ENCODE results near the gene ANKK1.

Gene ANKK1

DNA sequence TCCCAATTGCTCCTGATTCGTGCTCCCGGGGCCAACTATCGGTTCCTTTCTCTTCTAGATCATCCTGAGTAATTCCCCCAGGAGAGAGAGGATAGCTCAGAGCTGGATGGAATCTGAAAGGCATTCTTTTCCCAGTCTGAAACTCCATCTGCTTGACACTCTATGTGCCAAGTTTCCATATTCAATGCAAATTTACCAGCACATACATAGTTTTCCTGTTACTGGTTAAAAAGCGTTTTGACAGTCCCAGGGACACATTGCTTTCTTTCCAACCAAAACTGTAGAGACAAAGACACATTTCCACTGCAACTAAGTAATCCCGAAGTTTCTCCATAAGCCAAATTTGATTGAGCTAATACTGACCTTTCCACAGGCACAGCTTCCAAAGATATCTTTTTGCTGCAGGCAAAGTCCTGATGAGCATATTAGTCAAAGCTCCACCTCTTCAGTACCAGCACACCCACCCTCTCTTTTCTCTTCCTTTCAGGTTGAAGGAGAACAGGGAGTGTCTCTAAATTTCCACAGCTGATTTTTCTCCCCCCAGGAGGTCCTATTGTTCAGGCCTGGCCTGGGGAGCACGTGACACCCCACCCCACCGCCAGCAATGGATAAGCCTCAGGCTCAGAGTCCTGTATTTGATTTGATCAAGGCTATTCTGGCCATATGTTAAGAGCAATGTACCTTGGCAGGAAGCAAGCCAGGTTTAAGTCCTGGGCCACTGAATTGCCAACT is 9.7 kb upstream of the ANKK1 start:
- DNase-seq = no peak

DNA sequence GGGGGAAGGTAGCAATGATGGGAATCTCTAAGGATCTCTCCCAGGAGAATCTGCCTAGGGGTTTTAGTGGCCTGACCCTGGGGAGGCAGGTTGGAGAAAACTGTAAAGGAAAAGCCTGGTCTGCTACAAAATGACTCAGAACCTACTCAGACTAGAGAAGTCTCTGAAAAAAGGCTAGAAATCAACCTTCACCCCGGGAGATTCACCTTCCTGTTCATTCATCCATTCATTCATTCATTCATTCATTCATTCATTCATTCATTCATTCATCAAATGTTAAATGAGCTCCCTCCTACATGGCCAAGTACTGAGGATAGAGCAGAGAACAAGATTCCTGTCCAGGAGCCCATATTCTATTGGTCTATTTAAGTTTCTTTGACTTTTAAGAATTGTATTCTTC is 8.9 kb upstream of the ANKK1 start:
- no peak for DNase-seq

DNA sequence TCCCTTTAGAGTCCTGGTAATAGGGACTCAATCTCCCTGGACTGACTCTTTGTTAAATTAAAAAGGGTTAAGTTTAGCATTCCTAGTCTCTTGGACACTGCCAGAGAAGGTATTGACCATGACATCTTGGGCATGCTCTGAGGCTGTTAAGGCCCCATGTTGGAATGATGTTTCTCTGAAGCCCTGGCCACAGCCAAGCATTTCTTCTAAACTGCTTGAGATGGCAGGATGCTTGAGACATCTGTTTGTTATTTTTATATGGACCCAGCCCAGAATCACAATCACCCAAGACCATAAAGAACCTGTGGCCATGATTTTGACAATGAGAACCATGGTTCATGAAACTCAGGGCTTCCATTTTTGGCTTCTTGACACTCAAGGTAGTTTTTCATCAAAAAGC is 5.5 kb upstream of the ANKK1 start:
- no peak for DNase-seq

DNA sequence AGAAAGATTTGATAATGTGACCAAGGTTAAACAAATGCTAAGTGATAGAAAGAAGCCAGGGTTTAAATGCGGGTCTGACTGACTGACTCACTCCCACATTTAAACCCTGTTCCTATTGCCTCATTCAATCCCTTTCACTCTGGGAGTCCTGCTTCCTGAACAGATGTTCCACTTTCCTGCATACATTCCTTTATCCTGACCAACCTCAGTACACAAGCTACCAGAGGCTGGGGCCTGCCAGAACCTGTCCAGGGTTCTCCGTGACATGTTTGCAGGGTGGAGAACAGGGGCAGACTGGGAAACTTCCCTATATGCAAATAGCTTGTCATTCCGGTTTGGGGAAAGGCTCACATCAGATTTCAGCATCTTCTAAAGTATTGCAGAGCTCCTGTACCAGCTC is 3.0 kb upstream of the ANKK1 start:
- no peak for DNase-seq

DNA sequence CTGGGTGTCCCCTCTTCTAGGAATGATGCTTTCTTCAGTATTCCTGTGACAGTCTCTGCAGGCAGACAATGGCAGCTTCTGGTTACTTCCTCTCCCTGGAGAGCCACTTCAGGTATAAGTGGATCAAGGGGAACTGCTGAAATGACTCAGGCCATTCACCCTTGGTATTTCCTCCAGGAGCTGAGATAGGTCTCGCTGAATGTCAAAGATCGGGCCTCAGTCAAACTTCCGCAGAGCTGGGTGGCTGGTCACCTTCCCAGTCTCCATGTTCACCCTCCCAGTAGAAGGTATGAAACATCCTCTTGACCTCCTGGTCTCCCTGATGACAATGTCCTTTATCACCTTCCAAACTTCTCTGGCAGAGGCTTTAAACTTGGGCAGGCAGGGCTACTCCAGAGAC is 1.8 kb upstream of the ANKK1 start:
- no peak for DNase-seq

DNA sequence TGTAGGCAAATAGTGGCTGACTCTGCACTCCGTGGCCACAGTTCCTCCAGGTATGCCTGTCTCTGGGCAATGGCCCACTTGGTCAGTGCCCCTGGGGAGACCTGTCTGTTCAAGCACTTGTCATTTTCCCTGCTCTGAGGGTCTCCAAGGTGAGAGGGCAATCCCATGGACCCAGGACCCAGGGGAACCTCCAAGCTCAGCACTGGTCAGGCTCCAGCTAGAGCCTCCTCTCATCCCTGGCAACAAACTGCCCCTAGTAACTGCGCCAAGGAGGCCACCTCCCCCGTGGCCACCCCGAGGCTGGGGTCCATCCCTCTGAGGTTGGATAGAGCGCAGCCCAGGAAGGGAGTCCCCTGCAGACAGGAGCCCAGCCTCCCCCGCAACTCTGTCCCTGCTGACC is 713 bp upstream of the ANKK1 start:
- no peak for DNase-seq

DNA sequence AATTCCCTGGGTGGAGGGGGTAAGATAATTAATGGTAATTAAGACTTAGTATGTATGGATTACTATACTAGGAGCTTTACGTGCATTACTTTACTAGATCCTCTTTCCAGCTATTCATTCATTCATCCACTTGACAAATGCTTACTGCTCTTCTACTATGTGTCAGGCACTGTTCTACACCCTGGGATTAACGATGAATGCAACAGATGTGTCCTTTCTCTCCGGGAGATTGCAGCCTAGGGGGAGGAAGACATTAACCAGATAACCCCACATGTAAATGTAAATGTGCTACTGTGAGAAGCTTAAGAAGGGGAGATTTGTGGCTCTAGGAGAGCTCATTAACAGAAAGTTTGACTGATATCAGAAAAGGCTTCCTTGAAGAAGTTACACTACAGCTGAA is 1.7 kb downstream of the ANKK1 start:
- no peak for DNase-seq

DNA sequence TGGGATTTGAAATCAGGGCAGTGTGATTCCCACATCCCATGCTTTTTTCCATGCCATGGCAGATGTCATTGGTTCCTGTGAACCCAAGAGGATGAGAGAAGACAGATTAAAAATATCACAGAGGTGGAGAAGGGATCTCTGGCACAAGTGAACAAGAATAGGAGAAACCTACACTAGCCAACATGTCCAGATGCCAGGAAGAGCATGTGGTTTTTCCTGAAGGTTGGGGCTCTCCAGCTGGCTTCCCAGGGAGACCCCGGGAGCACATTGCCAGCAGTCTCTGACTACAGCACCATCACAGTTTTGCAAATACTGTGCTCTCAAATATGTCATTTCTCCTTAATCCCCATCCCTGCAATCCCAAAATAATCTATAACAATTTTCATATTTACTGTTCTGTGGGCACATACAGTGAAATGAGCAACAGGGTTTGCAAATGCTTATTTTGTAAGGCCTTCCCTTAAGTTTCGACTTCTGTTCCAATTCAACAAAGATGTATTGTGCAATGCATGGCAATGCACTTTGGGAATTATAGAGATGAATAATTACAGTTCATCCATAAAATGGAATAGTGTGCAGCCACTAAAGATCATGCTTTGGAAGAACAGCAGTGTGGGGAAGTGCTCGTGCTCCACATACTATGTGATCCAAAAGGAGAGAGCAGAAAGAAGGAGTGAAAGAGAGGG is 4.8 kb downstream of the ANKK1 start:
- DNase-seq = no peak

DNA sequence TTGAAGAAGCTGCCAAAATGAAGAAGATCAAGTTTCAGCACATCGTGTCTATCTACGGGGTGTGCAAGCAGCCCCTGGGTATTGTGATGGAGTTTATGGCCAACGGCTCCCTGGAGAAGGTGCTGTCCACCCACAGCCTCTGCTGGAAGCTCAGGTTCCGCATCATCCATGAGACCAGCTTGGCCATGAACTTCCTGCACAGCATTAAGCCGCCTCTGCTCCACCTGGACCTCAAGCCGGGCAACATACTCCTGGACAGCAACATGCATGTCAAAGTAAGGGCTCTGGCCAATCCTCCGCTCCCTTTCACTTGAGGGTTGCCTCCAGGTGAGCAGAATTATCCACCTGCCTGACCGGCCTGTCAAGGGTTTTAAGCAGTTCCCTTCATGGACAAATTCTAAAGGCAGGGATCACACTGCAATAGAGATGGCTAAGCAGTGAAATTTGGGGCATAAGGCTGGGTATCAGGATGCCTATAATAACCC is 6.0 kb downstream of the ANKK1 start:
- no peak for DNase-seq

DNA sequence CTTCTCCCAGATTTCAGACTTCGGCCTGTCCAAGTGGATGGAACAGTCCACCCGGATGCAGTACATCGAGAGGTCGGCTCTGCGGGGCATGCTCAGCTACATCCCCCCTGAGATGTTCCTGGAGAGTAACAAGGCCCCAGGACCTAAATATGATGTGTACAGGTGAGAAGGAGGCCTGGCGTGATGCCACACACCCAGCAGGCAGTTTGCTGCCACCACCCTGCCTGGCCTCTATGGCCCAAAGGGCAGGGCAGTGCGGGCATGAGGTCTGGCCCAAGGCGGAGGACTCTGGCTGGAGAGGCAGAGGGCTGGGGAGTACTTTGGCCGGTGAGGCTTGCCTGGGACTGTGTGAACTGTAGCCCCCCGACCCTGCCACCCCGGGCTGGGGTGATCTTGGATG is 7.3 kb downstream of the ANKK1 start:
- no peak for DNase-seq

DNA sequence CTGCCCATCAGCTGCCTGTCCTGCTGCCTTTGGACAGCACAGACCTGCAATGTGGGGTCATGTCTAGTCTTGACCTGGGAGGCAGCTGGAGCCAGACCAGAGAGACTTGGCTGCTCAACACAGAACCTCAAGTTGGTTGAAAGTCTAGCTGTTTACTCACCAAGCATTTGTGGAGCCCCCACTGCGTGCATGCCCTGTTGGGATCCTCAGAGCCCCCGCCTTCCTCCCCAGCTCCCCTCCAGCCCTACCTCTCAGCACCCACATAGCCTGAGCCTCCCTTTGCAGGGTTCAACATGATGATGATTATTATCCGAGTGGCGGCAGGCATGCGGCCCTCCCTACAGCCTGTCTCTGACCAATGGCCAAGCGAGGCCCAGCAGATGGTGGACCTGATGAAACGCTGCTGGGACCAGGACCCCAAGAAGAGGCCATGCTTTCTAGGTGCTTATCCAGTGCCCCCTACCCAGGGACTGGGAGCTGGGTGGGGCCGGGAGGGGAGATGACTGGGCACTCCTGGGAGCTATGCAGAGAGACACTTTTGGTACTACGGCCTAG is 8.3 kb downstream of the ANKK1 start:
- no peak for DNase-seq

DNA sequence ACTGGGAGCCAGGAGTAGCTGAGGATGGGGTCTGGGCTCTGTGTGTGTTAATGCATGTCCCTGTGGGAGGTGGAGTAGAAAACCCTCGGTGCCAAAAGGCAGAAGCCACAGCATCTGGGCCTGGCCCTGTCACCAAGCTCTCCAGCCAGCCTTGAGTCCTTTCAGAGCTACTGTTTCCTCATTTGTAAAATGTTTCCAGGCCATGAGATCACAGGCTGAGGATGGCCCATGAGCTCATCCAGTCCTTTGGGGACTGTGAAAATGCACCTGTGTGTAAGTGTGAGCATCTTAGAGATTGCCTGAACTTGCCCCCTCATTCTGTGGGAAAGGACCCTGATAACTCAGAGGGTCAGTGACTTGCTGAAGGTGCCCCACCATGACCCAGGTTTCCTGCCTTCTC is 9.1 kb downstream of the ANKK1 start:
- DNase-seq = no peak

DNA sequence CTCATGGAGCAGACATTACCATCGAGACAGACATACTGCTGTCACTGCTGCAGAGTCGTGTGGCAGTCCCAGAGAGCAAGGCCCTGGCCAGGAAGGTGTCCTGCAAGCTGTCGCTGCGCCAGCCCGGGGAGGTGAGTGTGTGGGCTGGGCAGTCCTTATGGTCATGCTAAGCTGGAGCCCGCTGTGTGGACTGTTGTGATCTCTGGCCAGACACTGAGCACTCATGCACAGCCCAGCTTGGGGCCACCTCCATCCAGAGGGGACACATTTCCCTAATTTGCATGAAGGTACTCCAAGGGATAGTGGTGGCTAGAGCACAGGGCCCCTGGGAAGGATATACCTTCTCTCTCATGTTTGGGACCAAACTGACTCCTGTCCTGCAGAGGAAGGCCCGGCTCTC is 9.6 kb downstream of the ANKK1 start:
- DNase-seq = no peak

DNA sequence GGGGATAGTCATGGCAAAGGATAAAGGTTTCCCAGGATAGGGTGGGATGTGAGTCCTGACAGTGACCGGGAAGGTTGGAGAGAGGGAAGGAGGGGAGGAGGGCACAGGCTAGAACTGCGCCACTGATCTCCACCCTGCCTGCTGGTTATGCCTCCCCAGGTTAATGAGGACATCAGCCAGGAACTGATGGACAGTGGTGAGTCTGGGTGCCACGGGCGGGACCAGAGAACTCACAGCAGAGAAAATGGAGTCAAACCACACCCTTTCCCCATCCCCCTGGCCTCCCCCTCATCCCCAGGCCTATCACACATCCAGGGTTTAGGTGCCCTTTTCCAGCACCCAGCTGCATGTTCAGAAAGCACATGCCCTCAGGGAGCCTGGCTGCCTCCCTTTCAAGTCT is 10.2 kb downstream of the ANKK1 start:
- no peak for DNase-seq

DNA sequence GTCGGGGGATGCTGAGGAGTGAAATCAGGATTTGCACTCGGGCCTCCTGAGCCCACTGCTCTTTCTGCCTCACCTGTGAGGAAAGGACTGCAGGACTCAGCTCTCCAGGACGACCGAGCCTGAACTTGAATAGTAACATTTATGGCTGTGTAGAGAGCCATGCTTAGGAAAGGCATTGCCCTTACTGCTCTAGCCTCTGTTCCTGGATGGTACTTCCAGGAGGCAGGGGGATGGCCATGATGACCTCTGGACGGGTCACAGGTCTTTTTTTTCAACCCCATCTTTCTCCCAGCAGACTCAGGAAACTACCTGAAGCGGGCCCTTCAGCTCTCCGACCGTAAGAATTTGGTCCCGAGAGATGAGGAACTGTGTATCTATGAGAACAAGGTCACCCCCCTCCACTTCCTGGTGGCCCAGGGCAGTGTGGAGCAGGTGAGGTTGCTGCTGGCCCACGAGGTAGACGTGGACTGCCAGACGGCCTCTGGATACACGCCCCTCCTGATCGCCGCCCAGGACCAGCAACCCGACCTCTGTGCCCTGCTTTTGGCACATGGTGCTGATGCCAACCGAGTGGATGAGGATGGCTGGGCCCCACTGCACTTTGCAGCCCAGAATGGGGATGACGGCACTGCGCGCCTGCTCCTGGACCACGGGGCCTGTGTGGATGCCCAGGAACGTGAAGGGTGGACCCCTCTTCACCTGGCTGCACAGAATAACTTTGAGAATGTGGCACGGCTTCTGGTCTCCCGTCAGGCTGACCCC is 11.3 kb downstream of the ANKK1 start:
- DNase-seq = no peak

DNA sequence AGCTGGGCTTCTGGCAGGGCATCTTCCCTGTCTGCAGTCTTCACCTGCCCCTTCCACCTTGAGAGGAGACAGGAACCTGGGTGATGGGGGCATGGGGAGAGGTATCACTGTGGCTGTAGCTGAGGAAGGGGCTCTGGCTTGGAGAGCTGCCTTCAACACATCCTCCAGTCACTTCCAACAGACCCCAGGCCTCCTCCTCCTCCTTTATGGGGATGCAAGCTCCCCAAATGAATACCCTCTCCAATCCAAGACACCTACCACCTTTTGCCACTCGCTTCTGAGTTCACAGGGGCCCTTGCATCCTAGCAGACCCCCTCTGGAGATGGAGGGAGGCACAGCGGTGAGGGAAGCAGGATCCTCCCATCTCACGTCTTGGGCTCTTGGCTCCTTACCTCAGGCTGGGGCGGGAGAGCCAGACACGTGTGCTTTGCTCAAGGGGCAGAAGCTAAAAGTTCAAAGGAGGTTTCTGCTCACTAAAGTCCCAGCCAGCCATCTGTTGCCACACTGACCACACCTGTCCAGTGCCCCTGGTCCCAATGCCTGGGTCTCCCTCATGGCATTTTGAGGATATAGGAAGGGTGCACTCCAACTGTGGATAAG is 13.2 kb downstream of the ANKK1 start:
- DNase-seq = no peak

DNA sequence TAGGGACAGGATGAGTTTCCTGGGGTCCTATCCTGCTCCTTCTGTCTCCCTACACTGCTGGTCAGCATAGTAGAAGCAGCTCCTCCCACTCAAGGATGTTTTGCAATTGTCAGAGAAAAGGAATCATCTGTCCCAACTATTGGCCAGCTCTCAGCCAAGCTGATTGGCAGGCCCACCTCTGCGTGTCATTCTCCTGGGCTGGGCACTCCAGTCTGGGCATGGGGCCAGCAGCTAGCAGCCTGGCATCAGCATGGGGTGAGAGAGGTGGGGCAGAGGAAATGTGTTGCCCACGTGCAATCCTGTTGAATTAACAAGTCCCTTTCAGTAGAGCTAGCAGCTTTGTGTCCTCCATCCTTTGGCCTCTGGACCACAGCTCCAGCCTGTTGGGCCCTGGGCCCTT is 14.1 kb downstream of the ANKK1 start:
- no peak for DNase-seq

DNA sequence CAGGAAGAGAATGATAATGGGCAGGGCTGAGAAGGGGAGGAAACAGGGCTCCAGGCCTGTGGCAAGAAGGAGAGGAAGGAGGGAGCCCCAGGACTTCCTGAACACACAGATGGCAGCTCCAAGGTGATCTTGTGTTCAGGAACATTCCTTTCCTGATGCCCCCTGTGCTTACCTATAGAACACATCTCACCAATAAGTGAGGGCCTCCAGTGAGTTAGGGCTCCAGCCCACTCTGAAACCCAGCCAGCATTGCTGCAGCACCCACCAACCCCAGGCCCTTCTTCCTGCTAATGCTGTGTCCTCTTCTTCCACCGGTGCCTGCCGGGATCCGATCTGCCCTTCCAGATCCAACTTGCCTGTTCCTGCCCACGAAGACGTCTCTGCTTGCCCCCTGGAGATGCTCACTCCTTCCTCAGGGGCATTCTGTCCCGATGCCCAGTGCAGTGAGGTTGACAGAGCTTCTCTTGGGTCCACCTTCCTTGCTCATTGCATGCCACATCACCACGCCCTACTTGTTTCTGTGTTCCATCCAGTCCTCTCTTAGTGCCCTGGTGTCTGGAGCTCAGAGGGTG is 17.4 kb downstream of the ANKK1 start:
- DNase-seq = no peak

DNA sequence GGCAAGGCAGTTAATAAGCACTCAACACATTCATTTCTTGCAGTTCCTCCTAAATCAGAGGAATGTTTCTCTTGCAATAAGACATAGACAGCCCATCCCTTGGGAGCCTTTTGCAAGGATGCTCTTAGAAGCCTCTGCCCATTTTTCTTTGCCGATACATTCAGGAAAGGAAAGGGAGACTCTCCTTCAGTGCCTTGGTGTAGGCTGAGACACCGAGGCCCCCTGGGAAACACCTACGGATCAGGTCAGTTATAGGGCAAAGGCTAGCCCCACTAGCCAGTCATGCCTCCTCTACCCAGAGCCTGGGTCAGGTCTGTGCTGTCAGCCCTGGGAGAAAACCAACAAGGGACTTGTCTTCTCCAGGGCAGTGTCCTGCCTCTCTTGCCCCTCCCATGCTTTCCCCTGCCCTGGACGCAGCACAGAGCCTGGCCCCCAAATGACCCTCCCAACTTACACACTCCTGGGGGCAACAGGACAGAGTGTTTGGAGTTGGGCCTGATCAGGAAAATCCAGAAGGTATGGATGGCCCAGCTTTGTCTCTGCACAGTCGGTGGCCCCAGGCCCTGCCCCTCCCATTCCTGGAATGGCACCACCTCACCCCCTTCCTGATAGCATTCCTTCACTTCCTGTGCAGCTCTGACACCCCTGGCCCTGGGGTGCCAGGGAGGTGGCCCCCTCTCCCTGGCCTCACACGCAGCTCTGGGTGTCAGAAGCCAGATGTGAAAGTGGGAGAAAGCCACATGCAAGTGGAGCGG is 18.3 kb downstream of the ANKK1 start:
- DNase-seq = no peak

DNA sequence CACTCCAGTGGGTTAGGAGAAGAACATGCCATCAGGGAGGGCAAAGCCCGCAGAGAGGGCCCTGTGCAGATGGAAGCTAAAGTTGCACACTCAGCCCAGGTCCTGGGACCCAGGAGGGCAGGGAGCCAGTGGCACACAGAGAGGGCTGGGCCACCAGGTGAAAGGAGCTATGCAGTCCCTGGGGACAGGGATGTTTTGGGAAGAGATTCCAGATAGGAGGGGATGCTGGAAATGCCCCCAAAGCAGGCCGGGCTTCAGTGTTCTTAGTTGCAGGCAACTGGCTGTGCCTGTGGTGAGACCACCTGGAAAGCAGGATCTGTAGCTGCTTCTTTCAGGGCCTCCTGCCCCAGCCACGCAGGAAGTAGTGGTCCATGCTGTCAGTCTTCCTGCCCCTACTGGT is 19.6 kb downstream of the ANKK1 start:
- DNase-seq = no peak

DNA sequence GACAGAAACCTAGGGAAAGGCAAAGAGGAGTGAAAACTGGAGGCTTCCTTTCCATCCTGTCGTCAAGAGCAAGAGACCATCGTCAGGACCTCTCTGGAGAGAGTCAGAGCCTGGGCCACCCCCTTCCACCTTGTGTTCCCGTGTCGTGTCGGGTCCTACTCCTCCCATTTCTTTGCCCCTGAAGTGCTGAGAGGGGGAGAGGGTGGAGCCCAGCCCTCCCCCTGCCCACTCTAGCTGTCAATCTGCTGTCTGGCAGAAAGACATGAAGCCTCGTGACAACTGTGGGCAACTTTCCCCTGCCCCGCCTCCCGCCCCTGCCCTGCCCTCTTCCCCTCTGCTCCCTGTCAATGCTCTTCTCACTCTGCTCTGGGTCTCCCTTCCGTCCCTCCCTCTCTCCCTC is 20.6 kb downstream of the ANKK1 start:
- DNase-seq = no peak

DNA sequence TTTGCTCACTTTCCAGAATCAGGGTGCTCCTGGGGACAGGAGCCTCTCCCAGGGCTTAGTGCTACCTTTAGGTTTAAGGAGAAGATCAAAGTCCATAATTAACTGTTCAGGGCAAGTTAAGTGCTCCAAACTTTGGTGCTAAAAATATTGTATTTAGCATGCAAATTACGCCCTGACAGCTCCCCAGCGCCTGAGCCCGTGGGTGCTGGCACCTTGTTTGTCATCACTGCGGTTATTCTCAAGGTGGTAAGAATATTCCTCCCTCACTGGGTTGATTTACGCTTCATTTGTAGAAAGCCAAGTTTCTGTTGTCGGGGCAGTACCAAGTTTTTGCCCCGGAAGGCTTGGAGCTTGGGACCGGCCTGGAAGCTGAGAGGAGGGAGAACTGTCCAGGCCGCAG is 21.3 kb downstream of the ANKK1 start:
- no peak for DNase-seq

Measured in stimulated activated CD4-positive, alpha-beta T cell treated with anti-CD3 and anti-CD28 coated beads, Interleukin-2, amount 100 ng/mL, for 24 hours (primary cell).